GM12872 (cell line): ENCODE measurements around the gene RAB11FIP3.

ENCODE experiments used
- CTCF ChIP-seq: IDR thresholded peaks from 3 replicates; pipeline ENCODE4 v1.5.1; 2011; ENCODE audit warnings: low read depth, mild to moderate bottlenecking, low read length, moderate library complexity; ENCODE audit not compliant: insufficient read depth

Gene RAB11FIP3

GRCh38 chr16:521381-522210, 96.1 kb downstream of the RAB11FIP3 start:
- no peak for TF ChIP-seq CTCF

DNA sequence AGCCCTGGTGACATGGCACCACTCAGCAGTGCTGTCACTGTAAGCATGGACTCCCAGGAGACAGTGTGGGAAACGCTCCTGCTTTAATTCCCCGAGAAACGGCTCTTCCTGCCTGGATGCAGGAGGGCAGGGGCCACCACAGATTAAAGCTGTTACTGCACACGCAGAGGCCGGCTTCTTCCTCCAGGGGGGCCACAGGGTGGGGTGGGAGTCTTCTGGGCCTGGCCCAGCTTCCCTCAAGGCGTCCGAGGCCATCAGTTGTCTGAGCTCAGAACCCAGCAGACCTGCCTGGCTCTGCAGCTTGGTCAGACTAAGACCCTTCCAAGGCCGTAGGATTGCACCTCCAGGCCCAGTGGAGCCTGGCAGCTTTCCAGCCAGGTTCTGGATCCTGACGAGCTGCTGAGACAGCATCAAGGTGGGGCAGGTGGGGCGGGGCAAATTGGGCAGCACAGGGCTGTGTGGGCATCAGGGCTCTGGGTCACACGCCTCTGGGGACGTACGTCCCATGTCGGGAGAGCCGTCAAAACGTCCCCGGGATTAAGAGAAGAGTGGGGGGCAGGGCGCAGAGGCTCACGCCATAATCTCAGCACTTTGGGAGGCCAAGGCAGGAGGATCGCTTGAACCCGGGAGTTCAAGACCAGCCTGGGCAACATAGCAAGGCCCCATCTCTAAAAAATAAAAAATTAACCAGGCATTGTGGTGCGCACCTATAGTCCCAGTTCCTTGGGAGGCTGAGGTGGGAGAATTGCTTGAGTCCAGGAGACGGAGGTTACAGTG, 97.1 kb downstream of the RAB11FIP3 start:
- TF ChIP-seq CTCF: no peak

- TF ChIP-seq CTCF: no peak
Measured at GRCh38 chr16:523097-523741, 97.8 kb downstream of the RAB11FIP3 start.

- TF ChIP-seq CTCF: no peak
Measured at GRCh38 chr16:524274-525040, 99.0 kb downstream of the RAB11FIP3 start.

- no peak for TF ChIP-seq CTCF
Measured at GRCh38 chr16:525123-525519, 99.7 kb downstream of the RAB11FIP3 start.

DNA sequence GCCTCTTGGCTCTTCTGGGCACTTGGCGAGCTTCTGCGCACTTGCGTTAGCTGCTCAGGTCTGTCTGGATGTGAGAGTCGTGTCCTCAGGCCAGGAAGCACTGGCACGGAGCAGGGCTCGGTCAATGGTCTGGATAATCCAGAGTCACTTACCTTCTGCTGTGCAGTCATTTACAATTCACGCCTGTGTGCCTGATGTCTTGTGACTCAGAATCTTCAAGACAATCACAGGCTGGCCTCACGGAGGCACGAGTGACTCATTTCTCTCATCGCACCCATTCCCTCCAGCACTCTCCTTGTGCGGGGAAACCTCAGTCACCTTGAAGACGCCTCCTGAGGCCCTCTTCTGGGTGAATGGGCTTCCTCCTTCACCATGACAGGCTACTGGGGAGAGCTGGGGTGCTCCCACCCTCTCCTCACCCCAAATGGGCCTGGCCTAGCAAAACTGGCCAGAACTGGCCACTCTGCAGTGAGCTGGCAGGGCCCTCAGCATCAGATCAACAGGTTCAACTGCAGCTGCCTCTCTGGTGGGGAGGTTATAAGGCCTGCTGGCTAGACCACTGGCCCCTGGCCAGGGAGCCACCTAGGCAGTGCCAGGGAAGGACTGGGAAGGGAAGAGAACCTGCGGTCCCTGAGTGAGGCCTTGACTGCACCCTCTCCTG, 100.2 kb downstream of the RAB11FIP3 start:
- TF ChIP-seq CTCF: no peak
